GM18861 (cell line): ENCODE results near the gene PDCL2.
"Not testable (repeated sequence)": the region's sequence is repeated elsewhere in the genome, so short reads cannot be mapped to it uniquely, and the experiment has no call there.

Source experiments
- ATAC-seq: cut with Tn5 transposase; IDR thresholded peaks from one replicate; pipeline ENCODE4 v1.9.1; 2021; ENCODE audit not compliant: unreplicated experiment

Gene PDCL2

GRCh38 chr4:55598641-55599040 is 6.6 kb upstream of the PDCL2 start:
- ATAC-seq: no peak

- no peak for ATAC-seq
Measured at GRCh38 chr4:55588160-55588559, 3.9 kb downstream of the PDCL2 start.

DNA sequence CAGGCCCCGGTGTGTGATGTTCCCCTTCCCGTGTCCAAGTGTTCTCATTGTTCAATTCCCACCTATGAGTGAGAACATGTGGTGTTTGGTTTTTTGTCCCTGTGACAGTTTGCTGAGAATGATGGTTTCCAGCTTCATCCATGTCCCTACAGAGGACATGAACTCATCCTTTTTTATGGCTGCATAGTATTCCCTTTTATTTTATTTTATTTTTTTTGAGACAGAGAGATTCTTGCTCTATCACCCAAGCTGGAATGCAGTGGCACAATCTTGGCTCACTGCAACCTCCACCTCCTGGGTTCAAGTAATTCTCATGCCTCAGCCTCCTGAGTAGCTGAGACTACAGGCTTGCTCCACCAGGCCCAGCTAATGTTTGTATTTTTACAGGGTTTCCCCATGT is 9.3 kb downstream of the PDCL2 start:
- ATAC-seq: not testable (repeated sequence)

DNA sequence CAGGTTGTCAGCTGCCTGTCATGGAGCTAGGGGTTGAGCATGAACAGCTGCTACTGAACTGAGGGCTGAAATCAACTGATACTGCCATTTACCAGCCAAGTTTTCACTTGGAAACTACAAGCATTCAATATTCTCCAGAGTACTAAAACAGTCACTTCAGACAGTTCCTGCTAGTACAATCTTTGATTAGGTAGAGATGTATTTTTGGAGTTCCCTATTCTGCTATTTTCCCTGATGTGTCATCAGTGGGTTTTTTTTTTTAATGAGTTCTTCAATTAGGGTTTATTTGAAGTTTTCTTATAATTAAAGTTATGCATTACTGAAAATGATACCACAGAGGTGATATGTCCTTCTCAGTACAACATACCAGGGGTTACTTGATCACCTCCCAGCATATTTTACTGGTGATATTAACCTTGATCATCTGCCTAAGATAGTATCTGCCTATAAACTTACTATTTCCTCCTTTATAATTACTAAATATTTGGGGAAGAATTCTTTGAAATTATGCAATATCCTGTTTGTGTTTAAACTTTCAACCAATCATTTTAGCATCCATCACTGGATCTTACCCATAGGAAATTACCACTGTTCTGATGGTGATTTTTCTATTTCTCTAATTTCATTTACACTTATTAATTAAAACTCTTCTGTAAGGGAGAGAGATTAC is 13.6 kb downstream of the PDCL2 start:
- ATAC-seq: no peak

DNA sequence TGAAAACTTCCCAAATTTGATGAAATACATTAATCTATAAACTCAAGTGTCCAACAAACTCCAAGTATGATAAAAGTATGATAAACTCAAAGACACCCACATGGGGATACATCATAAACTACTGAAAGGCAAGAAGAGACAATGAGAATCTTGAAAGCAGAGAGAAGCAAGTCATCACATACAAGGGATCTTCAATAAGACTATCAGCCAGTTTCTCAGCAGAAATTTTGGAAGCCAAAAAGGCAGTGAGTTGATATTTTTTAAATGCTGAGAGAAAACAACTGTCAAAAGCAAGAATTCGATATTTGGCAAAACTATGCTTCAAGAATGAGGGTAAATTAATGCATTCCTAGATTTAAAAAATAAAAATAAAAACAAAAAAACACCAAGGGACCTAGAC is 16.5 kb downstream of the PDCL2 start:
- ATAC-seq: no peak

GRCh38 chr4:55574252-55574651 is 17.8 kb downstream of the PDCL2 start:
- no peak for ATAC-seq

DNA sequence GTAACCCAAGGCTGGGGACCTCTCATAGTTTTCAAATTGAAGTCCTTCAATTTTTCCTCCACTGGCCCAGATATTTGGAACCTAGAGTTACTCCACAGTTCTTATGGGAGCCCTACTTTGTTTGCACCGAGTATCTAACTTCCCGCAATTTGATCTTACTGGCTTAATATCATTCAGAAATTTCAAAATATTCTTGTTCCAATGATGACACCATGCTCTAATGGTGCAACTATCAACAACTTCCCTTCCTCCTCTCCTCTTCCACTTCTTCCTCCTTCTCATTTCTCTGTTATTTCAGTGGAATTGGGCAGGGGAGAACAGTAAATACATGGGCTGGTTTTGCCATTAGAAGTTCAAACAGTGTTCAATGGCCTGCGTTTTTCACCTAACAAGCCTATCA is 20.2 kb downstream of the PDCL2 start:
- no peak for ATAC-seq

DNA sequence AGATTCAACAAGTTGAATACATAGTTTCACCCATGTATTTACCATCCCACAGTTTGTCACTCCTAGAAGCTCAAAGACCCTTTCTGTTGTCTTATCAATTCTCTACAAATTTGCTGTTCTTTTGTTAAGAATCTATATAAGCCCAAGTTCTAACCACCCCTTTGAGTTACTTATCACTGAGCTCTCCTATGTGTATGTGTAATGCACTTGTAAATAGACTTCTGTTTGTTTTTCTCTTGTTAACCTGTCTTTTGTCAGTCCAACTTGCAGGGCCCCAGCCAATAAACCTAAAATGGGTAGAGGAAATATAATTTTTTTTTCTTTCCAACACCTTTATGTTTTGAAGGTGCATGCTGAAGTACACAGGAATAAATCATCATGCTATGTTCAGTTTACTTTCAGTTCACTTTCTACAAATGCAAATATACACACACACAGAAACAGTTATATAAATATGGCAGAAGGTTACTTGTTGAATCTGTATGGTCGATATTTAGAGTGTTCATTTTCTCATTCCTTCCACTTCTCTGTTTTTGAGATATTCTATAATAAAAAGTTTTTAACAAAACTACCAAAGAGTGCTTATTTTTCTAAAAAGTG is 23.0 kb downstream of the PDCL2 start:
- peak; percentile 63 for ATAC-seq

- peak; percentile 100 for ATAC-seq
Measured at GRCh38 chr4:55561889-55562288, 30.2 kb downstream of the PDCL2 start.

GRCh38 chr4:55560096-55560495 is 31.9 kb downstream of the PDCL2 start:
- ATAC-seq: no peak

- ATAC-seq: no peak
Measured at GRCh38 chr4:55554453-55555030, 37.5 kb downstream of the PDCL2 start.

DNA sequence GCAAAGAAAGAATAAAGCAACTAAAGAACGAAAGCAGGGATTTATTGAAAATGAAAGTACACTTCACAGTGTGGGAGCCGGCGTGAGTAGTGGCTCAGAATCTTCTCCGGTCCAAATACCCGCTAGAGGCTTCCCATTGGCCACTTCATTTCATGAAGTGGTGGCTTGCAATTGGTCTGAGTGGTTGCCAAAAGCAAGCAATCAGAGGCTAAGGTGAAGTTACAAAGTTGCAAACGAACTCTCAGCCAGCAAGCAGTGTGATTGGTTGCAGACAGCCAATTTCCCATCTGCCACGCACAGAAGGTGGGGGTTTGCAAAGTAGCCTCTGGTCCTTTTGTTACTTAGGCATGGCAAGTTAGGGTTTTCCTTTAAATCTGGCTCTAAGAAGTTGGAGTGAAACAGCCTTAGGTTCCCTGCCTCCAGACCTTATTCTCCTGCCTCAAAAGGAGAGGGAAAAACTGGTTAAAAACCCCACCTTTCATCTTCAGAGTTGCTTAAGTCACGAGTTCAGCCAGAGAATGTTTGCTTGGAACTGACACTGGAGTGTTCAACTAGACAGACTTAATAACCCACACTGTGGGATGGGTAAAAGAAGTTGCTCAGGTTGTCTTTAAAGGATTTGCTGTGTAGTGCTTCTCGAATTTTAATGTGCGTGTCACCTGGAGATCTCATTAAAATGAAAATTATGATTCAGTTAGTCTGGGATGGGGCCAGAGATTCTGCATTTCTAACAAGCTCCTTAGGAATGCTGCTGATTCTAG is 38.4 kb downstream of the PDCL2 start:
- ATAC-seq: no peak

- not testable (repeated sequence) for ATAC-seq
Measured at GRCh38 chr4:55551964-55552363, 40.1 kb downstream of the PDCL2 start.

DNA sequence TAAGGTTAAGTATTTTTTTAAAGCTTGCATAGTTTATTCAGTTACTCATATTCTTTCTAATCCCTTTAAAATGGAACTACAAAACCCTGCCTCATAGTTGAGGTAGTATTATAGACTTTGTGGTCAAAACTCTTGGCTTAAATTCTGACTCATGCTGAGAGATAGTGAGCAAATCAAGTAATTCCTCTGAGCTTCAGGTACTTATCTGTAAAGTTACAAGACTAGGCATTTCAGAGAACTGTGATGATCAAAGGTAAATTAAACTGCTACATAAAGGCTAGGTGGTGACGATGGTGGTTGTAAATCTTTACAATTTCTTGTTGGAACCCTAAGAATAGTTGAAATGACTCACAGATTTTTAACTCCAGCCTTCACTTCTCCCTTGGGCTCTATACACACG is 42.2 kb downstream of the PDCL2 start:
- no peak for ATAC-seq

- ATAC-seq: no peak
Measured at GRCh38 chr4:55547918-55548317, 44.1 kb downstream of the PDCL2 start.

- ATAC-seq: no peak
Measured at GRCh38 chr4:55547466-55547770, 44.6 kb downstream of the PDCL2 start.

- ATAC-seq: peak; percentile 69
Measured at GRCh38 chr4:55546756-55547465, 45.1 kb downstream of the PDCL2 start, which contains the start of gene CLOCK. Gene CLOCK, minus strand, starts transcription at chr4:55546909. Its CDS starts 64,124 bp downstream, at chr4:55482785.

DNA sequence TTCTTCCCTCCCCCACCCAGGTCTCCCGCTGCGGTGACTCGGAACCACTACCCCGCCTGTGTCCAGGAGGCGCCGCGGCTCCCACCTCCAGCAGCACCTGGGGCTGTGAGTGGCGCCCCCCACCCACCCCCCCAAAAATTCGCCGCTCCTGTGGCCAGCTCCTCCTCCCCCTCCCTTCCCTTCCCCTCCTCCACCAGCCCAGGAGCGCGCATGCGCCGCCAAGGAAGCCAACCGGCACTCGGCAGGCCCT is 45.6 kb downstream of the PDCL2 start:
- ATAC-seq: no peak

- ATAC-seq: peak; percentile 37
Measured at GRCh38 chr4:55545641-55546505, 46.2 kb downstream of the PDCL2 start.

DNA sequence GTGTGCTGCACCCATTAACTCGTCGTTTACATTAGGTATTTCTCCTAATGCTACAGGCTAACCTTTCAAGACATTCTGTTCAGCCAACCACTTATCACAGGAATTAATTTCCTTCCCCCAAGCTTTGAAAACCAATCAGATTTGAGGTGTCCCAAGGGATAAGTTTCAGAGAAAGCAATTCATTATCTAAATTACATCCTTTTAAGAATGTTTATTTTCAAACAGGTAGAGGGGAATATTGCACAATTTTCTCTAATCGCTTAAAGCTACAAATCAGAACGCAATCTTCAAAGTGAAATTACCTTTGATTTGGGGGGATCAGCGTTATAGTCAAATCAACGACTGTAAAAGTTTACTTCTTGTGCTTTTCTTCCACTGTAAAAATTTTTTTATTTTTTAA is 46.9 kb downstream of the PDCL2 start:
- no peak for ATAC-seq

- no peak for ATAC-seq
Measured at GRCh38 chr4:55543858-55544257, 48.2 kb downstream of the PDCL2 start.
